GM12878 (cell line): ENCODE data around the gene SOST. TPM values are rescaled to one million over a fixed set of nuclear protein-coding genes. Genes with fewer than 3 reads are reported as not detected.

Experiments used
- ATAC-seq: fragments of 200-7000 bp; cut with Tn5 transposase; 3 replicates; pipeline ENCODE4 v1.9.1; 2020; ENCODE audit warnings: mild to moderate bottlenecking, moderate library complexity
- BruUV-seq: library from RNA; stranded (reverse); fragments of 400-500 nt; replicated peaks from 2 replicates; lab custom pipeline; 2021; lab: Mats Ljungman, UMichigan
- CTCF ChIA-PET: fragments of 300-600 bp; sonication (Branson Sonifier 250); formaldehyde crosslinking; extraction: SDS; loops from one replicate; lab custom pipeline; 2021; ENCODE audit warnings: inconsistent platforms; lab: Yijun Ruan, JAX
- POLR2A ChIA-PET: fragments of 350-600 bp; formaldehyde crosslinking; extraction: SDS; loops from one replicate; lab custom pipeline; 2021; ENCODE audit warnings: inconsistent platforms; lab: Charles Lee
- RAD21 ChIA-PET: fragments of 300-600 bp; sonication (Branson Sonifier 250); formaldehyde crosslinking; loops from one replicate; lab custom pipeline; 2023; ENCODE audit warnings: antibody characterized with exemption; ENCODE audit not compliant: unreplicated experiment; lab: Charles Lee
- SMC1A ChIA-PET: fragments of 300-600 bp; sonication (Branson Sonifier 250); formaldehyde crosslinking; loops from one replicate; lab custom pipeline; 2023; ENCODE audit not compliant: unreplicated experiment, uncharacterized antibody; lab: Charles Lee
- DNase-seq: peaks from one replicate; pipeline ENCODE4 v3.0.0-alpha.2; 2011; ENCODE audit warnings: low read depth, low spot score
- FAIRE-seq: peaks from 3 replicates; lab custom pipeline; 2011; peaks lifted over from hg19 to GRCh38; lab: Jason Lieb, UNC
- H2AFZ ChIP-seq: 2 replicates; pipeline ENCODE4 v1.6.0; 2011; ENCODE audit warnings: low read depth, low read length, control low read depth; ENCODE audit not compliant: control insufficient read depth
- H3K27ac ChIP-seq: 2 replicates; pipeline ENCODE4 v1.5.1; 2011; ENCODE audit warnings: control low read depth; ENCODE audit not compliant: control insufficient read depth, insufficient read depth
- H3K27me3 ChIP-seq, 2 experiments: replicated peaks in 1 of 2; 2 replicates each; pipeline versions ENCODE4 v1.6.0 to v1.6.1; 2011; ENCODE audit warnings: low read length in 1 of 2; ENCODE audit not compliant: control insufficient read depth in 2 of 2, insufficient read depth in 2 of 2
- H3K36me3 ChIP-seq, 2 experiments: 2 replicates each; pipeline ENCODE4 v1.5.1; 2011; ENCODE audit warnings: low read length in 1 of 2; ENCODE audit not compliant: control insufficient read depth in 2 of 2, insufficient read depth in 2 of 2
- H3K4me1 ChIP-seq: 2 replicates; pipeline ENCODE4 v1.6.1; 2011; ENCODE audit warnings: mild to moderate bottlenecking, low read length, moderate library complexity, mixed read lengths; ENCODE audit not compliant: control insufficient read depth, insufficient read depth
- H3K4me2 ChIP-seq: 2 replicates; pipeline ENCODE4 v1.6.0; 2011; ENCODE audit warnings: control low read depth; ENCODE audit not compliant: control insufficient read depth, insufficient read depth
- H3K4me3 ChIP-seq: fragments of 200-600 bp; sonication (generic); 2 replicates; pipeline ENCODE4 v1.5.1; 2016
- H3K79me2 ChIP-seq: 2 replicates; pipeline ENCODE4 v1.6.0; 2011; ENCODE audit warnings: low read length; ENCODE audit not compliant: control insufficient read depth, insufficient read depth
- H3K9ac ChIP-seq: 2 replicates; pipeline ENCODE4 v1.8.0; 2011; ENCODE audit warnings: low read length, control low read depth, mixed read lengths; ENCODE audit not compliant: control insufficient read depth, insufficient read depth
- H3K9me3 ChIP-seq: replicated peaks from 3 replicates; pipeline ENCODE4 v1.5.1; 2011; ENCODE audit warnings: mild to moderate bottlenecking, low read length; ENCODE audit not compliant: control insufficient read depth, insufficient read depth
- H4K20me1 ChIP-seq: 2 replicates; pipeline ENCODE4 v1.6.0; 2011; ENCODE audit not compliant: control insufficient read depth, insufficient read depth
- CBX5 ChIP-seq: sonication (generic); IDR thresholded peaks from 2 replicates; pipeline ENCODE4 v1.6.1; 2016; ENCODE audit warnings: low read depth, moderate library complexity, mild to moderate bottlenecking, inconsistent platforms
- GABPA ChIP-seq: IDR thresholded peaks from 2 replicates; pipeline ENCODE4 v1.6.1; 2014; ENCODE audit warnings: antibody characterized with exemption, low read depth, mild to moderate bottlenecking, inconsistent platforms
- GATAD2B ChIP-seq: fragments of 450-650 bp; conservative IDR thresholded peaks from 2 replicates; pipeline ENCODE4 v1.6.1; 2017; ENCODE audit warnings: low read depth, mild to moderate bottlenecking, moderate library complexity
- IKZF1 ChIP-seq: fragments of 450-650 bp; conservative IDR thresholded peaks from 2 replicates; pipeline ENCODE4 v1.6.1; 2017; ENCODE audit warnings: antibody characterized with exemption, mild to moderate bottlenecking
- IRF4 ChIP-seq: IDR thresholded peaks from 2 replicates; pipeline ENCODE4 v1.6.1; 2011; ENCODE audit warnings: low read depth, low read length
- IRF5 ChIP-seq: fragments of 450-650 bp; IDR thresholded peaks from 2 replicates; pipeline ENCODE4 v1.6.1; 2017; ENCODE audit warnings: borderline replicate concordance
- MTA2 ChIP-seq: fragments of 450-650 bp; IDR thresholded peaks from 2 replicates; pipeline ENCODE4 v1.6.1; 2016; ENCODE audit warnings: low read depth, mild to moderate bottlenecking, moderate library complexity
- POLR2AphosphoS2 ChIP-seq: IDR thresholded peaks from 2 replicates; pipeline ENCODE4 v1.6.1; 2011; ENCODE audit warnings: low read depth, mild to moderate bottlenecking, low read length, improper control_type of control experiment, moderate library complexity
- POLR2AphosphoS5 ChIP-seq: IDR thresholded peaks from 2 replicates; pipeline ENCODE4 v1.6.1; 2011; ENCODE audit warnings: mild to moderate bottlenecking, low read length, inconsistent platforms
- POU2F2 ChIP-seq: IDR thresholded peaks from 3 replicates; pipeline ENCODE4 v1.6.1; 2011; ENCODE audit warnings: low read depth, mild to moderate bottlenecking, low read length, borderline replicate concordance
- PRDM15 ChIP-seq: fragments of 450-650 bp; formaldehyde crosslinking; IDR thresholded peaks from 2 replicates; pipeline ENCODE4 v1.4.0; 2020; ENCODE audit warnings: mild to moderate bottlenecking, moderate library complexity
- RELA ChIP-seq: fragments of 450-650 bp; IDR thresholded peaks from 2 replicates; pipeline ENCODE4 v1.8.0; 2014; ENCODE audit warnings: borderline replicate concordance; ENCODE audit not compliant: partially characterized antibody
- SP1 ChIP-seq: IDR thresholded peaks from one replicate; pipeline ENCODE4 v1.6.1; 2011; ENCODE audit warnings: low read depth, low read length
- STAT3 ChIP-seq: IDR thresholded peaks from 2 replicates; pipeline ENCODE4 v1.6.1; 2011; ENCODE audit warnings: low read depth, low read length, improper control_type of control experiment
- TBL1XR1 ChIP-seq: IDR thresholded peaks from 2 replicates; pipeline ENCODE4 v1.6.1; 2012; ENCODE audit warnings: low read depth, low read length, improper control_type of control experiment
- ZBED1 ChIP-seq: IDR thresholded peaks from 2 replicates; pipeline ENCODE4 v1.6.1; 2016; ENCODE audit warnings: borderline replicate concordance
- ZNF217 ChIP-seq: fragments of 450-650 bp; IDR thresholded peaks from 2 replicates; pipeline ENCODE4 v1.6.1; 2017; ENCODE audit warnings: antibody characterized with exemption, mild to moderate bottlenecking
- ZNF24 ChIP-seq: fragments of 450-650 bp; IDR thresholded peaks from 2 replicates; pipeline ENCODE4 v1.6.1; 2017; ENCODE audit warnings: antibody characterized with exemption, mild to moderate bottlenecking
- WGBS: methylation state at CpG from one replicate; pipeline ENCODE4 v1.1.6; 2016; ENCODE audit warnings: low lambda C conversion rate; ENCODE audit not compliant: insufficient replicate concordance, insufficient coverage; ENCODE audit errors: missing lambda C conversion rate; 5-methylcytosine and 5-hydroxymethylcytosine counted together
- in situ Hi-C: fragments of 300-500 bp; cut with MboI; formaldehyde crosslinking; loops from 9 replicates; pipeline ENCODE4 v1.14.3; 2018; ENCODE audit warnings: mixed read lengths
- intact Hi-C: fragments of 100-400 bp; cut with micrococcal nuclease; formaldehyde crosslinking; loops from one replicate; pipeline ENCODE4 v1.14.2; 2022; ENCODE audit not compliant: unreplicated experiment
- polyA plus RNA-seq, 11 experiments: library from polyadenylated mRNA; depleted of rRNA in 4 of 11; unstranded in 6 of 11; stranded (reverse) in 5 of 11; fragments of >200 nt; fragmentation: Nextera tagmentation in 4 of 11; fragmentation: Illumina TruSeq in 1 of 11; extraction: Ambion mirVana in 4 of 11; extraction: Trizol in 1 of 11; gene quantifications; 1 replicate in 1 of 11; 2 replicates in 10 of 11; pipeline versions ENCODE4 v1.2.1 to v1.2.3, GENCODE V29; 2011 to 2016; ENCODE audit warnings: inconsistent platforms in 2 of 11, missing spikeins in 2 of 11, low read depth in 1 of 11
- total RNA-seq, 4 experiments: library from RNA; depleted of rRNA in 3 of 4; stranded (reverse); fragments of >200 nt in 3 of 4; fragmentation: Illumina TruSeq in 1 of 4; extraction: Trizol in 1 of 4; gene quantifications; 2 replicates each; pipeline versions ENCODE4 v1.2.1 to v1.2.3, GENCODE V29; 2013 to 2021

Gene SOST
- total and polyA plus RNA-seq, 10 of the 15 experiments (the other 5 are each of a cell fraction or from before 2014, with no cell fraction given), result not detected

- POLR2A ChIA-PET, result no interaction called here
- in situ Hi-C loops, result no loop called here
- Histone ChIP-seq H4K20me1 (no peaks in the 10 kb centered on the region), H3K9ac (no peak overlapping the region), H3K27ac (no peak overlapping the region), H3K4me2 (no peak overlapping the region), H3K36me3 (no peaks in the 10 kb centered on the region), H3K4me1 (no peaks in the 10 kb centered on the region), H3K79me2 (no peaks in the 10 kb centered on the region), H2AFZ (no peak overlapping the region), H3K9me3 (no peaks in the 10 kb centered on the region)
- 0% methylated on average over 1 of the region's 1 CpG for WGBS
- no TSS peak for BruUV-seq
- CTCF ChIA-PET, result no interaction called here
- ATAC-seq, result no peak
- TF ChIP-seq TBL1XR1 (no peak), MTA2 (no peak), SP1 (no peak), IKZF1 (no peak), GABPA (no peak), POLR2AphosphoS5 (no peak), ZNF217 (no peak), CBX5 (no peak), PRDM15 (no peak), ZNF24 (no peak), RELA (no peak), POLR2AphosphoS2 (no peak), GATAD2B (no peak), ZBED1 (no peak), POU2F2 (no peak), STAT3 (no peak), IRF5 (no peak), IRF4 (no peak)
- TF ChIP-seq, all 136 proteins: peak for 0
- intact Hi-C loops, result no loop called here
- Histone ChIP-seq H3K27me3 (peaks cover 0 to 4% of the 10 kb centered on the region in 2 experiments; a peak in 1 of 4 replicates), H3K4me3 (no peak overlapping the region)
- SMC1A ChIA-PET, result interaction anchor here (1.0 kb wide), 1 partner anchor 19 kb away, joined by 4 read pairs; no protein-coding TSS in a partner anchor
- FAIRE-seq (no peak), DNase-seq (no peak)
- RAD21 ChIA-PET, result no interaction called here
Observed at GRCh38 chr17:43733956-43734355, 24.6 kb downstream of the SOST start.
